Measurements from ENCODE around the gene TNS4. TPM values are rescaled to one million over a fixed set of nuclear protein-coding genes. Genes with fewer than 3 reads are reported as not detected.

The TNS4 gene
- total RNA-seq, 2 experiments from 2014 or later, result 0.22 to 0.97 TPM

DNA sequence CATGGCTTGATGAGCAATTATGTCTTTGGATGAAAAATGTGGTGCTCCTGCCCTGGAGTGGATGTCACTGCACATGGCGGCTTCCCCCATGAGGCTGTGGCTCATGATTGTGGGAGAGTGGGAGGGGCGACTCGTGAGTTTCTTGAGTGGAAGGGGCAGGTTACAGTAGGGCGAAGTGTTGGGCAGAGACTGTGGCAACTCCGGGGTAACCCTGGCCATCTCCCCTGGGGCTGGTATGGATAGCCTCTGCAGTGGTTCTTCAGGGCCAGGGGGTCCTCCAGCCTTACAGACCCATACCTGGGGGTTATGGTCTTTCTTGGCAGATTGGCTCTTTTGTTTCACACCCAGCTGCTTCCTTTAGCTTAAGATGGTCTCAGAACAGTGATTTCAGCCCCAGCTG is 1.3 kb upstream of the TNS4 start:
- TF ChIP-seq EZH2phosphoT487 (IDR thresholded peaks at IDR 0.05; ENCODE audit: borderline replicate concordance, low read depth, low read length) (no peak), CTCF (conservative IDR thresholded peaks at IDR 0.05; ENCODE audit: low read length) (no peak)
- Histone ChIP-seq H4K20me1 (ENCODE audit: insufficient read depth, low read length) (no peaks in the 10 kb centered on the region), H3K36me3 (ENCODE audit: insufficient read depth, low read length) (no peaks in the 10 kb centered on the region), H3K9me3 (ENCODE audit: low read length) (no peaks in the 10 kb centered on the region), H3K4me3 (ENCODE audit: low read depth, low read length, poor library complexity, severe bottlenecking) (no peak overlapping the region), H3K4me1 (ENCODE audit: insufficient read depth, low read length, poor library complexity, severe bottlenecking) (no peaks in the 10 kb centered on the region), H3K27ac (ENCODE audit: low read depth, low read length, poor library complexity, severe bottlenecking) (no peak overlapping the region), H3K79me2 (ENCODE audit: insufficient read depth, low read depth, low read length) (no peaks in the 10 kb centered on the region), H3K4me2 (ENCODE audit: low read length) (no peak overlapping the region), H2AFZ (ENCODE audit: low read length) (no peak overlapping the region), H3K9me2 (ENCODE audit: insufficient read depth, low read length) (no peaks in the 10 kb centered on the region)
- DNase-seq (ENCODE audit: low spot score), result no peak
- BruUV-seq (replicated peaks), result no TSS peak
- intact Hi-C loops (cut with micrococcal nuclease; ENCODE audit: unreplicated experiment), result no loop called here
- CTCF ChIA-PET (ENCODE audit: unreplicated experiment), result no interaction called here
- POLR2A ChIA-PET, result interaction anchor here (0.8 kb wide), 1 partner anchor 1160 kb away, joined by 4 read pairs; no protein-coding TSS in a partner anchor

DNA sequence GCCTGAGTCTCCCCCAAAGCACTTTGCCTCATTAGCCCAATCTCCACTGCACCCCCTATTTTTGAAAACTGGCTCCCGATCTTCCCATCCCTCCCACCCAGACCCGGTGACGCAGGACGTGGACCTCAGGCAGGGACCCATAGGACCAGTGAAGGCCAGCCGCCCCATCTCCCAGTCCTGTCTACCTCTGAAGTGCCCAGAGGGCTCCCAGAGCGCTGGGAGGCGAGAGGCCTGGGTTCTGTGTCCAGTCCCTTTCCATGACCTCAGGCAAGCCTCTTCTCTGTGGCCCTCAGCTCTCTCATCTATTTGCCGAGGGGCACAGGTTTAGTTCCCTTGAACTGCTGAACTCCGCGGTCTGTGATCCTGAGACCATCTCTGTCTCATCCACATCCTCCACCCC is 714 bp downstream of the TNS4 start:
- intact Hi-C loops (cut with micrococcal nuclease; ENCODE audit: unreplicated experiment), result no loop called here

More for the DNA sequence above, 714 bp downstream of the TNS4 start:
- H3K27ac ChIP-seq (ENCODE audit: low read depth, low read length, poor library complexity, severe bottlenecking), result no peak overlapping the region
- ChIA-PET POLR2A (interaction anchor here (0.5 to 0.6 kb wide), 2 partner anchors 82 to 200 kb away, joined by 3 to 4 read pairs; no protein-coding TSS in a partner anchor), CTCF (ENCODE audit: unreplicated experiment) (no interaction called here)
- H3K4me1 ChIP-seq (ENCODE audit: insufficient read depth, low read length, poor library complexity, severe bottlenecking), result no peaks in the 10 kb centered on the region
- H3K4me3 ChIP-seq (ENCODE audit: low read depth, low read length, poor library complexity, severe bottlenecking), result no peak overlapping the region
- H3K79me2 ChIP-seq (ENCODE audit: insufficient read depth, low read depth, low read length), result no peaks in the 10 kb centered on the region
- BruUV-seq (replicated peaks), result no TSS peak
- H4K20me1 ChIP-seq (ENCODE audit: insufficient read depth, low read length), result no peaks in the 10 kb centered on the region
- TF ChIP-seq EZH2phosphoT487 (IDR thresholded peaks at IDR 0.05; ENCODE audit: borderline replicate concordance, low read depth, low read length) (no peak), CTCF (conservative IDR thresholded peaks at IDR 0.05; ENCODE audit: low read length) (no peak)
- no peak overlapping the region for H3K4me2 ChIP-seq (ENCODE audit: low read length)
- no peaks in the 10 kb centered on the region for H3K36me3 ChIP-seq (ENCODE audit: insufficient read depth, low read length)
- no peaks in the 10 kb centered on the region for H3K9me2 ChIP-seq (ENCODE audit: insufficient read depth, low read length)
- no peak overlapping the region for H2AFZ ChIP-seq (ENCODE audit: low read length)
- H3K9me3 ChIP-seq (ENCODE audit: low read length), result no peaks in the 10 kb centered on the region
- DNase-seq (ENCODE audit: low spot score), result no peak
